T-helper 22 cell (primary cell): ENCODE data around the gene RBPMS2.

Source experiments
- DNase-seq: peaks from one replicate; pipeline ENCODE4 v3.0.0-alpha.2; 2020; ENCODE audit warnings: low read depth

Gene RBPMS2

DNA sequence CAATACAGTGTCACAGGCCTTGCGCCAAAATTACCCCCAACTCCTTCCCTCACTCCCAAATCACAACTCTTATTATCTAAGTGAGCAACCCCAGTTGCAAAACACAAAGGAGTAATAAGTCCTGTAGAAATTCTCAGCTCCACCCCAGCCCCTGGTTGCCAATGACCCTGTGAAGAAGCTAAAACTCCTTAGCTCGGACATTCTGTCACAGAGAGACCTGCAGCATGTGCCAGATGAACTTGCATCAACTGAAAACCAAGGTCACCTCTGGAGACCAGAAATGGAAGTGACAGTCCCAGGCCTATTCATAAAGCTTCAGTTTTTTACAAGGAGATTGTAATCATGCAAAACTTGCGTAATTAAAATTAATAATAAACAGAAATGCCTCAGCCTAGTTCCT is 55.2 kb downstream of the RBPMS2 start:
- DNase-seq = no peak

DNA sequence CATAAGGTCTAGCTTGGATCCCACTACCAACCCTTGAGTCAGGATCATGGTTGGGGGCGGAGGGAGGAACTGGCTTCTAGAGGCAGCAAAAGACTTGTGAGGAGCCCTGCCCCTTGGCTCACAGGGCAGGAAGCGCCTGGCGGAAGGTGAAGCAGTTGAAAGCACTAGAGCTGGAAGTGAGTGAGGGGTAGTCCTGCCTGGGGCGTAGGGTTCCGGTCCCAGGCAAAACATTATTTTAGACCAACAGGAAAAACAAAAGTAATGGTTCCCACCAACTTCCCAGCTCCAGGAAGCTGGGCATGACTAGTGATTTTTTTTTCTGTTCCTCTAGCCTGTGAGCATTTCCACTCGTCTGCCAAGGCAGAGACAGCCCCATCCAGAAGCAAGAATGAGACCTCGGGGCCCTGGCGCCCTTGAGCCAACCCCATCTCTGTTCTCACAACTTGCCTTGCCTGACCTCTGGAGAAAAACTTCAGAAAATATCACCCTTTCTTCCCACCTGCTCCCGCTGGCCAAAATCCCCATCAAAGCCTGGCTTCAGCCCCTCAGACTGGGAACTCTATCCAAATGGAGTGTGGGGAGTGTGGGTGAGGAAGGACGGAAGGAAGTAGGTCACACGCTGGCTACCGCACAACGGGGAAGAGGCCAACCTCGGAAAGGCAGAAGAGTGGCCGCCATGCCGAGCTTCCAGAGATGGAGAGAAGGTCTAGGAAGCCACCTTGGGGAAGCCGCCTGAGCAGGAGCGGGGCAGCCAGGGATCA is 57.5 kb downstream of the RBPMS2 start:
- no peak for DNase-seq

DNA sequence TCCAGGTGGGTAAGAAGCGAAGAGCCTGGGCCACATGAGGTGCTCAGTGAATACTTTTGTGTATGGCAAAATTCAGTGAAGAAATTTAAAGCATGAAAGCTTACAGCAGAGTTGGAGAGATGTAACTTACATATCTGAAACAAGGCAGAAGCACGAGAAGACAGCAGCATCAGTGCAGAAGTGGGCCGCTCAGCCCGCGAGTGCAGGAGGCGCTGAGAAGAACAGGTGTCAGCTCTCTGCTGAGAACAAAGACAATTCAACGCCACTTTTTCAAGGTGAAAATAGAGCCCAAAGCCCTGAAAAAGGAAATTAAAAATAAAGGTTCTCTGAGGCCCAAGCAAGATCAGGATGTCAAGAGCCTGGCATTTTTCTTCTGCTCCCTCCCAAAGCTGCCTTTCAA is 58.3 kb downstream of the RBPMS2 start:
- no peak for DNase-seq

- DNase-seq = no peak
Measured at GRCh38 chr15:64716452-64716851, 58.9 kb downstream of the RBPMS2 start.

- no peak for DNase-seq
Measured at GRCh38 chr15:64713592-64713991, 61.8 kb downstream of the RBPMS2 start.

- no peak for DNase-seq
Measured at GRCh38 chr15:64712353-64712752, 63.0 kb downstream of the RBPMS2 start.

- DNase-seq = no peak
Measured at GRCh38 chr15:64710676-64711428, 64.5 kb downstream of the RBPMS2 start.

DNA sequence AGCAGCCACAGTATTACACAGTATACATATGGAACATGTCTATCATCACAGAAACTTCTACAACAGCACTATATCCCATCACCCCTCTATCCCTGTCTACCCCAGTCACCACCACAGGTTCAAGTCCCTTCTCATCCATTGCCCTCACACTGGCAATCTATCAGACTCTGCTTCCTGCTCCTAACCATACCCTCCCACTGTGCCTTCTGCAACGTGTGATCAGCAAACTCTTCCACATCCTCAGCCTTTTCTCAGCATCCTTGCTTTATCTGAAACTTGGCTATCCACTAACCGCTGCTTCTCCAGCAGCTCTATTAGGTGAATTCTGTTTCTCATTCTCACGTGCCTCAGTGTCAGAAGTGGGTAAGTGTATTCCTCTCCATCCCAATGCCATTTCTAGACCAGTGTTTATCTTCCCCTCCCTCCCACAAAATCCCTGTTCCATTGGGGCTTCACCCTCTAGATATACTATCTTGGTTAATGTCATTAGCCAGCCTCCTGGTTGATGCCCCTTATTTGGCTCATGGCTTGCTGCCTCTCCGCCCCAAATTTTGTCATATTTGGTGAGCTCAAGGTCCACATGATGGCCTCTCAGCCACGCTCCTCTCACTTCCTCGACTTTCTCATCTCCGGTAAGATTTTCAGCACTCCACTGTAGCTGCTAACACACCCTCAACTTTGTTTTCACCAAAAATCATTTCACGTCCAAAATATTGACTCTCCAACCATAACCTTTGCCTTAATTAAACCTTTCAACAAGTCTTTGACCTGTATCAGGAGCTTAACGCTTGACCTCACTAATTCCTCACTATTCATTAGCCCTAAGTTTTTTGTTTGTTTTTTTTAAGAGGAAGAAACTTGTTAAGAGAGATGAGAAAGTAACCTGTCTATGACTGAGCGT is 69.1 kb downstream of the RBPMS2 start:
- DNase-seq = no peak

GRCh38 chr15:64705006-64705405 is 70.4 kb downstream of the RBPMS2 start:
- no peak for DNase-seq

DNA sequence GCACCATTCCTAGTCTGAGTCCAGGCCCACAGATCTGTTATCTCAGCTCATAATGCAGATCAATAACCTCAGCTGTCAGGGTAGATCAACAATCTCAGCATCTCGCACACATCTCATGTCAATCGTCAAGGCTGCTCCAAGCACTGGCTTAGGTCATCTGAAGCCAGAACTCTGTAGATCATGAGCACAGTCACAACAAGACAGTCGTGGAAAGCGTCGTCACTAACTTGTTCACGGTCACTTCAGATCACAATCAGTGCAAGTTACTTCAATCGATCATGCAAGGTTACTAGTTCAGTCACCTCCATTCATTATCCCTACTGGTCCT is 71.8 kb downstream of the RBPMS2 start:
- DNase-seq = no peak

- DNase-seq = peak; percentile 87
Measured at GRCh38 chr15:64702816-64703631, 72.4 kb downstream of the RBPMS2 start.

- DNase-seq = no peak
Measured at GRCh38 chr15:64701482-64702184, 73.8 kb downstream of the RBPMS2 start.

- no peak for DNase-seq
Measured at GRCh38 chr15:64701051-64701450, 74.3 kb downstream of the RBPMS2 start.

GRCh38 chr15:64699751-64700388 is 75.5 kb downstream of the RBPMS2 start:
- no peak for DNase-seq

DNA sequence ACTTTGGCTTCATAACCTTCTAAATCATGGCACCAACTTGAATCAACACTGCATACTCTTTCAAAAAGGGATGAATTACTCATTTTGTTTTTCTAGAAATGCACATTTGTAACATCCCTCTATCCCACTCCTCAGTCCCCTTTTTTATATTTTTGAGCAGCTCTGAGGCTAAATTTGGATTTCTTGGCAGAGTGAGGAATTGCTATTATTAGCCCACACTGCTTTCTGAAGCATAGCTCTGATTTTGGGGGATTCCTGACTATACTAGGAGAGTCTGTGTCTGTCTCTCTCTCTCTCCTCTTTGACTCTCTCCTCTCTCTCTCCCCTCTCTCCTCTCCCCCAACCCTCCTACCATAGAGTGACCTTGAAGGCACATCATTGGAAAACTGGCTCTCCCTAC is 76.6 kb downstream of the RBPMS2 start:
- DNase-seq = no peak

GRCh38 chr15:64697911-64698369 is 77.4 kb downstream of the RBPMS2 start:
- DNase-seq = no peak

GRCh38 chr15:64696481-64696880 is 78.9 kb downstream of the RBPMS2 start:
- DNase-seq = no peak

DNA sequence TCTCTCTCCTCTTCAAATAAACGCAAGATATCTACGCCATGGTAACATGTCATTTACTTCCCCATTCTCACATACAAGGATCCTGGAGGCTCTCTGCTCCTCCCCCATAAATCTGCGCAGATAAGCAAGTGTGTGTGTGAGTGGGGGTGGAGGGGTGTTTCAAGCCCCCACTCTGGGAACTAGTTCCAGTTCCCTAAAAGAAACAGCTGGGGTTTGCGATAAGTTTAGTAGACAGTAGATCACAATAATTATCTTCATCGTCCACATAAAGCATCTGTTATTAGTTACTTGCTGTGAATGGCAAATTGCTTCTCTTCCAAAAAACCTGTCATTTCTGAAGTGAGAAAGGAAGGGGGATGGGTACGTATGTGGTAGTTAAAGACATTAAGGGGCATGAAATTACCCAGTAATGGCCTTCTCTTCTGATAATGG is 79.8 kb downstream of the RBPMS2 start:
- DNase-seq = no peak

DNA sequence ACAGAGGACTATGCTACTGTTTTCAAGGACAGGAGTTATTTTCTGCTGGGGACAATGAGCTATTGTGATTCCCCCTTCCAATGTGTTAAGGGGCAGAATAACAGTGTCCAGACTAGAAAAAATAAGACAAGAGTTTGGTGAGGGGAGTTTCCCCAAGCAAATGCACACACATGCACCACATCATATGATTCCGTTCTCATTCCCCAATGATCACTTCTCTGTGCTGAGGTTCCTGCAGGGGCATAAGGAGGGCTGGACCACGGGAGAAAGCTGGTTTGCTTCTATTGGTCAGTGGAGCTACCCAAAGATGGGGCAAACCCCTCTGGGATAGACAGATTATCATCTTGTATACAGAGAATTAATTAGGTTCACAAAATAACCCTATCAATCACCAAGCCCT is 80.6 kb downstream of the RBPMS2 start:
- no peak for DNase-seq

DNA sequence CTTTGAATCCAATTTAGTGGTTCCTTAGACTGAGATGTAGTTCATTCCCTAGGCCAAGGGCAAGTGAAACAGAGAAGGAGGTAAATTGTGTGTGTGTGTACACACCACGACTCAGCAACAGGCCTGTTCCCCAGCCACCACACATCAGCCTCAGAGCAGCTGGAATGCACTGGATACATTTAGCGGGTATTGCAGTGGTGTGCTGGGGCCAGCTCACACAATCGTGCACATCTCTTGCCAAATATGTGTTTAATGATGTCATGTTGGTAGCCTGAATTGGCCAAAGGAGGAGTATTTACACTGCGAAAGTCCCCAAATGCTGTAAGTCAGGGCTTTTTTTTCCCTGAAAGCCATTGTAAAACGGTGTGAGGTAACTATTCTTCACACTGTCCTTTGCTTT is 82.3 kb downstream of the RBPMS2 start:
- DNase-seq = no peak
